OCI-LY3 (cell line): ENCODE measurements around the gene MBP.
A peak's percentile ranks its signal among the peaks of the same experiment; 100 is the strongest.

Experiments used
- H2AFZ ChIP-seq: fragments of 200-600, 300-600 bp; shearing (Covaris generic); 2 replicates; pipeline ENCODE4 v1.6.0; 2014; ENCODE audit warnings: antibody characterized with exemption, low read depth, low read length
- H3K27ac ChIP-seq: fragments of 200-600, 300-600 bp; sonication (generic); 2 replicates; pipeline ENCODE4 v1.5.1; 2014; ENCODE audit warnings: mild to moderate bottlenecking, low read length, moderate library complexity, mixed read lengths
- H3K27me3 ChIP-seq: fragments of 200-600, 300-600 bp; sonication (generic); 2 replicates; pipeline ENCODE4 v1.6.1; 2014; ENCODE audit warnings: low read depth, low read length, mixed read lengths
- H3K36me3 ChIP-seq: fragments of 200-600, 300-600 bp; sonication (generic); replicated peaks from 2 replicates; pipeline ENCODE3; 2014; ENCODE audit warnings: low read depth, low read length, mixed read lengths
- H3K4me1 ChIP-seq: fragments of 300-600, 200-600 bp; sonication (generic); 2 replicates; pipeline ENCODE4 v1.6.1; 2014; ENCODE audit warnings: low read length, mixed read lengths
- H3K4me2 ChIP-seq: fragments of 200-600, 300-600 bp; sonication (generic); 2 replicates; pipeline ENCODE4 v1.6.1; 2014; ENCODE audit warnings: low read length, mixed read lengths
- H3K4me3 ChIP-seq: fragments of 300-600, 200-600 bp; sonication (generic); 2 replicates; pipeline ENCODE4 v1.5.1; 2014; ENCODE audit warnings: antibody characterized with exemption, mild to moderate bottlenecking, low read length, moderate library complexity
- H3K79me2 ChIP-seq: fragments of 300-600, 200-600 bp; shearing (Covaris generic); 2 replicates; pipeline ENCODE4 v1.6.1; 2014; ENCODE audit warnings: mild to moderate bottlenecking, low read length, mixed read lengths
- H3K9ac ChIP-seq: fragments of 300-600, 200-600 bp; shearing (Covaris generic); 2 replicates; pipeline ENCODE4 v1.6.0; 2014; ENCODE audit warnings: mild to moderate bottlenecking, low read length, moderate library complexity
- H3K9me3 ChIP-seq: fragments of 200-600, 300-600 bp; shearing (Covaris generic); 2 replicates; pipeline ENCODE4 v1.6.1; 2014; ENCODE audit warnings: low read length, mixed read lengths; ENCODE audit not compliant: insufficient read depth
- H4K20me1 ChIP-seq: fragments of 200-600, 300-600 bp; sonication (generic); 2 replicates; pipeline ENCODE4 v1.6.1; 2016; ENCODE audit warnings: low read length, mixed read lengths; ENCODE audit not compliant: insufficient read depth
- EZH2phosphoT487 ChIP-seq: fragments of 200-600 bp; shearing (Covaris generic); IDR thresholded peaks from 2 replicates; pipeline ENCODE4 v1.6.1; 2018; ENCODE audit warnings: antibody characterized with exemption, mixed run types, low read depth
- TF ChIP-seq, protein P1 (sequence below): fragments of 200-600, 300-600 bp; sonication (generic); IDR thresholded peaks from 2 replicates; pipeline ENCODE4 v1.5.1; 2014; ENCODE audit warnings: antibody characterized with exemption, low read length, low read depth

The MBP gene

GRCh38 chr18:77124452-77124922 lies 8.1 kb downstream of the MBP start:
- TF ChIP-seq EZH2phosphoT487 = no peak
- TF ChIP-seq, protein P1, sequence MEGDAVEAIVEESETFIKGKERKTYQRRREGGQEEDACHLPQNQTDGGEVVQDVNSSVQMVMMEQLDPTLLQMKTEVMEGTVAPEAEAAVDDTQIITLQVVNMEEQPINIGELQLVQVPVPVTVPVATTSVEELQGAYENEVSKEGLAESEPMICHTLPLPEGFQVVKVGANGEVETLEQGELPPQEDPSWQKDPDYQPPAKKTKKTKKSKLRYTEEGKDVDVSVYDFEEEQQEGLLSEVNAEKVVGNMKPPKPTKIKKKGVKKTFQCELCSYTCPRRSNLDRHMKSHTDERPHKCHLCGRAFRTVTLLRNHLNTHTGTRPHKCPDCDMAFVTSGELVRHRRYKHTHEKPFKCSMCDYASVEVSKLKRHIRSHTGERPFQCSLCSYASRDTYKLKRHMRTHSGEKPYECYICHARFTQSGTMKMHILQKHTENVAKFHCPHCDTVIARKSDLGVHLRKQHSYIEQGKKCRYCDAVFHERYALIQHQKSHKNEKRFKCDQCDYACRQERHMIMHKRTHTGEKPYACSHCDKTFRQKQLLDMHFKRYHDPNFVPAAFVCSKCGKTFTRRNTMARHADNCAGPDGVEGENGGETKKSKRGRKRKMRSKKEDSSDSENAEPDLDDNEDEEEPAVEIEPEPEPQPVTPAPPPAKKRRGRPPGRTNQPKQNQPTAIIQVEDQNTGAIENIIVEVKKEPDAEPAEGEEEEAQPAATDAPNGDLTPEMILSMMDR = no peak
- Histone ChIP-seq H3K36me3 (peaks cover 37% of the 10 kb centered on the region), H3K9ac (peak overlapping the region; percentile 53), H3K4me3 (peak overlapping the region; percentile 61), H3K4me1 (peaks cover 58% of the 10 kb centered on the region), H3K9me3 (no peaks in the 10 kb centered on the region), H3K4me2 (peak overlapping the region; percentile 84), H3K79me2 (peaks cover 97% of the 10 kb centered on the region), H4K20me1 (peaks cover 64% of the 10 kb centered on the region), H2AFZ (peak overlapping the region; percentile 30; the same call in 1 of the 2 replicates), H3K27ac (peak overlapping the region; percentile 17), H3K27me3 (no peaks in the 10 kb centered on the region)

DNA sequence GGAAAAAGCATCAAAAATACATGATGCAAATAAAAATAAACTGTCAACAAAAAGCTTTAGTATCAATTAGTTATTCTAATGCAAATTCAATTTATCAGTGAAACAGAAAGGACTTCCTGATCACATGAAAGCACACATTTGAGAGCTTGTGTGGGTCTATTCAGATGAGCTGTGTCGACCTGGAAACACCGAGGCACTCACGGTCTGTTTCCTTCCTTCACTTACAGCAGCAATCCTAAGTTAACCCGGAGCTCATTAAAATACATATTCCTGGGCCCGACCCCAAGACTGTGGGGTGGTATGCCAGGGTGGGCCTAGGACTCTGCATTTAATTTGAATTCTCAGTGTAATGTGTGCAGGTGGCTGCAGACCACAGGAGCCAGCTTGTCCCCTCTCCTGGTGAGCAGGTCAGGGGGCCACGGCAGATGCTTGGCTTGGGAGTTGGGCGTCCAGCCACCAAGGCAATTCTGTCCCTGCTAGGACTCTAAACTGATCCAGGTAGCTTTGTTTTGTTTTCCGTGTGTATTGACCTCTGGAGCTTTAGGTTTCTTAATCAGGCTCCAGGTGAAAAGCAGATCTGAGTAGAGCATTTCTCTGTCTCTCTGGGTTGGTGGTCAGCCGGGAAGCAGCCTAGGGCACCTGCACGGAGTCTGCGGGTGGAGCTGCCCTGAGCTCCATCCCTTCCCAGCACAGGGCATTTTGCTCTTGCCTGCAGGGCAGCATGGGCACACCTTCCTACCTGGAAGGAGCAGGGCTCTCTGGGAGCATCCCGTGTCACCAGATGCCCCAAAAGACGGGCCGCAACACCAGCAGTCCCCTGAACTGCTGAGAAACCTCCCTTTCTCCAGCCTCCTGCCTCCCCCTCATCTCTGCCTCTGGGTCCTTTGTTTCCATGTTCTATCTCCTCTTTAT lies 9.0 kb downstream of the MBP start:
- Histone ChIP-seq H3K9ac (0 out of 2 replicates have a peak overlapping the region, but pooled peaks have one; percentile 53), H3K36me3 (peaks cover 32% of the 10 kb centered on the region), H3K4me1 (peaks cover 52% of the 10 kb centered on the region), H3K27me3 (no peaks in the 10 kb centered on the region), H3K4me3 (no peak overlapping the region), H3K27ac (peak overlapping the region; percentile 17; the same call in 1 of the 2 replicates), H3K9me3 (no peaks in the 10 kb centered on the region), H4K20me1 (peaks cover 73% of the 10 kb centered on the region), H3K4me2 (peak overlapping the region; percentile 84), H3K79me2 (peaks cover 97% of the 10 kb centered on the region), H2AFZ (no peak overlapping the region)
- TF ChIP-seq EZH2phosphoT487 = no peak
- TF ChIP-seq, protein P1 = no peak

- Histone ChIP-seq H3K4me2 (no peak overlapping the region), H4K20me1 (peaks cover 69% of the 10 kb centered on the region), H3K36me3 (peaks cover 20% of the 10 kb centered on the region), H3K4me1 (peaks cover 32% of the 10 kb centered on the region), H3K4me3 (no peak overlapping the region), H3K9me3 (no peaks in the 10 kb centered on the region), H3K27me3 (no peaks in the 10 kb centered on the region), H2AFZ (no peak overlapping the region), H3K79me2 (peaks cover 84% of the 10 kb centered on the region), H3K9ac (no peak overlapping the region), H3K27ac (no peak overlapping the region)
- TF ChIP-seq EZH2phosphoT487 = no peak
- TF ChIP-seq, protein P1 = no peak
Measured at GRCh38 chr18:77121523-77121922, 11.1 kb downstream of the MBP start.

- TF ChIP-seq, protein P1 = no peak
- no peak for TF ChIP-seq EZH2phosphoT487
Measured at GRCh38 chr18:77119851-77120491, 12.6 kb downstream of the MBP start.

More at GRCh38 chr18:77119851-77120491, 12.6 kb downstream of the MBP start:
- Histone ChIP-seq H4K20me1 (peaks cover 72% of the 10 kb centered on the region), H3K4me1 (peaks cover 24% of the 10 kb centered on the region), H3K9me3 (no peaks in the 10 kb centered on the region), H3K4me2 (no peak overlapping the region), H3K27me3 (no peaks in the 10 kb centered on the region), H3K36me3 (peaks cover 26% of the 10 kb centered on the region), H3K4me3 (no peak overlapping the region), H3K9ac (no peak overlapping the region), H3K27ac (no peak overlapping the region), H2AFZ (no peak overlapping the region), H3K79me2 (peaks cover 76% of the 10 kb centered on the region)
